NCI-H2081 (cell line): Measurements from ENCODE around the gene ULBP1.
"Not testable (repeated sequence)": the region's sequence is repeated elsewhere in the genome, so short reads cannot be mapped to it uniquely, and the experiment has no call there.

ENCODE experiments used
- DNase-seq, 2 experiments: peaks; one replicate each; lab custom pipeline; 2025; lab: John Stamatoyannopoulos, UW

Gene ULBP1

GRCh38 chr6:150005761-150006651 lies 42.3 kb downstream of the ULBP1 start:
- no peak for DNase-seq

DNA sequence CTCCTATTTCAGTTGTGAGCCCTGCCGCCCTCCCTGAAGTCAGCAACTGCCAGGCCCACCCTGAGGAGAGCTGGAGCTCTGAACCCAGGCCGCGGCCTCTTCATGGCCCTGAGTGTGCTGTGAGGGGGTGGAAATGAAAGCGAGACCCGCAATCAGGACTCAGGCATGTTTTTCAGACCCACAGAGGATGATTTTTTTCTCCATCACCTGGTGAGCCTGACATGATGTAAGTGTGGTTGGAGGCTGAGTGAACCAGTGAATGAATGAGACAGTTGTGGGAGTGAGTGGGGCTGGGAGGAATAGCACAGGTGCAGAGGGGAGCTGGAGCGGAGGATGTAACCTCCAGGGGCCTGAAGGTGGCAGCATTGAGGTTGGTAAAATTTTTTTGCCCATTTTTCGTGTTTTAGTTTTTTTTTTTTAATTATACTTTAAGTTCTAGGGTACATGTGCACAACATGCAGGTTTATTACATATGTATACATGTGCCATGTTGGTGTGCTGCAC lies 43.3 kb downstream of the ULBP1 start:
- DNase-seq, result no peak

DNA sequence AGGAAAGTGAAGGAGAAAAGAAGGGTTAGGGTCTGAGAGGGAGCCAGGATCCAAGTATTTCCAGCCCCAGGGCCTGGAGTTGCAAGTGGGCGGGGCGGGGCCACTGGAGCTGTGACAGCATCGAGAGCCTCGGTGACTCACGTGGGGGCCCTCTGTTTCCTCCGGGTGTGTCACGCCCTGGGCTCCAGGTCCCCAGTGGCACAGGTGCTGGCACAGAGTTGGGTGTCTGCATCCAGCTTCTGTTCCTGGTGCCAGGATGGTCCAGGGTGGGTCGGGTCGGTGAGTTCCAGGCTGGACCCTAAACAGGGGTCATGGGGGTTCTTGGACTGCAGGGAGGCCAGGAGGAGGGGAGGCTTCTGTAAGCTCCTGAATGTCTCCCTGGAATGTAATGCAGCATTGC lies 44.8 kb downstream of the ULBP1 start:
- DNase-seq, result no peak

- not testable (repeated sequence) for DNase-seq
Observed at GRCh38 chr6:150012846-150013784, 49.4 kb downstream of the ULBP1 start.

GRCh38 chr6:150013785-150014622 lies 50.3 kb downstream of the ULBP1 start:
- DNase-seq, result not testable (repeated sequence)

GRCh38 chr6:150014623-150015280 lies 51.0 kb downstream of the ULBP1 start:
- DNase-seq, result not testable (repeated sequence)

DNA sequence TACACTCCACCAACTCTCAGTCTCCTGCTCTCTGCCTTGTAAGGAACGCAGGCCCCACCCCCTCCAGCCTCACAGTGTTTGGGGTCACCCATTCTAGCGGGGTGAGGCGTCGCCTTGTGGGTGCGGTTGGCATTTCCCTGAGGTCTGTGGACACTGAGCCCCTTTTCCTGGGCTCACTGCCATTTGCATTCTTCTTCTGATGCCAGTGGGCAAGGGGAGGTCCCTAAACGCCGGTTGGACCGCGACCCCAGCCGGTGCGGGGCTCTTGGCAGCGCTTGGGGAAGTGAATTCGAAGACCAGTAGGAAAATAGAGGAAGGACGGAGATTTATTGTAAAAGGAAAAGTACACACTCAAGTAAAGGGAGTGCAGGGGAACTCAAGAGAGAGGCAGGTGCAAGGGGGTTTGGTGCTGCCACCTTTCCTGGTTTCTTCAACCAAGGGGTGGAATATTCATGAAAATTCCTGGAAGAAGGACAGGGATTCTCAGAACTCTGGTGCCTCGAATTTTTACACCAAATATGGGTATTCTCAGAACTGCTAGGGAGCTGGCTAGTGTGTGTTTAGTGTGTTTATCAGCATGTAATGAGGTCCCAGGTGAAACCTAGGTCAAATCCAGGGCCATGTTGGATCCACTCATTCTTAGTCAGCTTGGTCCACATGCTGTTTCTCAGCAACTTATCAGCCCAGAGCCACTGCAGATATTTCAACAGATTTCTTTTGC lies 51.7 kb downstream of the ULBP1 start:
- DNase-seq, result not testable (repeated sequence)

DNA sequence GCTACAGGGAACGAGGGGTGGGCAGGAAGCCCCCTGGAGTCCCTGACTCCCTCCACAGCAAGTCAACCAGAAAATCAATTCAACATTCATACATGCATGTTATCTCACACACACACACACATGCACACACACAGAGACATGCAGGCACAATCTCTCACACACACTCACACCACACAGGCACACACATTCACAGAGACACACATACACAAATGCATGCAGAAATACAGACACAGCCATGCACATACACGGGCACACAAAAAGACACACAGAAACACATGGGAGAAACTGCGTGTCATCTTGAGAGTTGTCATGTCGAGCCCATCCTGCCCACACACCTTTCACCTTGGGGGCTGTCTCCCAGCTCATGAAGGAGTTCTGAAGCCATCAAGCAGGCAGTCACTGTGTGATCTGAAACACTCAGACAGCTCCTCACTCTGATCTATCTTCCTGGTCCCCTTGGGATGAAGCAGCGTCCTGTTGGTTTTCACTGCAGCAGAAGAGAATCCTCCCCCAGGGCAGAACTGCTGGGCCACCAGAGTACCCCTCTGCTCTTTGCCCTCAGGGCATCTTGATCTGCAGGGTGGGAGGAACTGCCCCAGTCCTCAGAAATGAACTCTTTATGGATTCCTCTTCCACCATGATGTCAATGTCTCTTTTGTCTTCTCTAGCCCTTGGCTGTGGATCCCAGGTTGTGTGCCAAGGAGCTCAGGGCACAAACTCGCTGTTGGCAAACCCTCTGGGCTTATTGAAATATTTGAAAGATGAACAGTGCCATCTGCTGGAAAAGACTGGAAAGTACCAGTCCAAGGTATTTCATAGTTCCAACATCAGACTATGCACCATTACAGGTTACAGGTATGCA lies 52.8 kb downstream of the ULBP1 start:
- DNase-seq, result peak; percentile 57 to 60

DNA sequence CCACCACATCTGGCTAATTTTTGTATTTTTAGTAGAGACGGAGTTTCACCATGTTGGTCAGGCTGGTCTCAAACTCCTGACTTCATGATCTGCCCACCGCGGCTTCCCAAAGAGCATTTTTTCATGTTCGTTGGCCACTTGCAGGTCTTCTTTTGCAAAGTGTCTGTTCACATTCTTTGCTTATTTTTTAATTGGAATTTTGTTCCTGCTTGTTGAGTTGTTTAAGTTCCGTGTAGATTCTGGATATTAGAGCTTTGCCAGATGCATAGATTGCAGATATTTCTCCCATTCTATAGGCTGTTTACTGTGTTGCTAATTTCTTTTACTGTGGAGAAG lies 53.4 kb downstream of the ULBP1 start:
- not testable (repeated sequence) for DNase-seq

GRCh38 chr6:150018846-150019580 lies 55.3 kb downstream of the ULBP1 start:
- no peak for DNase-seq

- not testable (repeated sequence) for DNase-seq
Observed at GRCh38 chr6:150021870-150022269, 58.1 kb downstream of the ULBP1 start.
